ENCODE results near the gene POU4F1. TPM values are rescaled to one million over a fixed set of nuclear protein-coding genes. Genes with fewer than 3 reads are reported as not detected.

Gene POU4F1
- polyA plus RNA-seq, 1 donor: 0.48 TPM

- no peaks in the 10 kb centered on the region for H3K9me3 ChIP-seq (ENCODE audit: control insufficient read depth, low read depth, low read length)
- 60% methylated on average over 1 of the region's 2 CpGs for WGBS (ENCODE audit: insufficient coverage, low lambda C conversion rate)
These were observed 22.0 kb upstream of the POU4F1 start for GRCh38 chr13:78625384-78625783.

GRCh38 chr13:78623132-78623531 is 19.8 kb upstream of the POU4F1 start:
- DNase-seq: no peak
- H3K27me3 ChIP-seq (ENCODE audit: control insufficient read depth, insufficient read depth, low read length): no peaks in the 10 kb centered on the region
- no peaks in the 10 kb centered on the region for H3K4me1 ChIP-seq (ENCODE audit: control insufficient read depth, insufficient read depth, low read length)
- H3K27ac ChIP-seq (ENCODE audit: low read length): no peak overlapping the region
- no peaks in the 10 kb centered on the region for H3K9me3 ChIP-seq (ENCODE audit: control insufficient read depth, low read depth, low read length)
- peaks cover 5% of the 10 kb centered on the region for H3K36me3 ChIP-seq (ENCODE audit: control insufficient read depth, insufficient read depth, low read length)
- 100% methylated on average over 3 of the region's 3 CpGs for WGBS (ENCODE audit: insufficient coverage, low lambda C conversion rate)
- H3K4me3 ChIP-seq (ENCODE audit: low read length): no peak overlapping the region

More at GRCh38 chr13:78625384-78625783, 22.0 kb upstream of the POU4F1 start:
- H3K36me3 ChIP-seq (ENCODE audit: control insufficient read depth, insufficient read depth, low read length): peaks cover 8% of the 10 kb centered on the region
- H3K27me3 ChIP-seq (ENCODE audit: control insufficient read depth, insufficient read depth, low read length): no peaks in the 10 kb centered on the region
- DNase-seq: no peak
- no peak overlapping the region for H3K4me3 ChIP-seq (ENCODE audit: low read length)
- peaks cover under 1% of the 10 kb centered on the region for H3K4me1 ChIP-seq (ENCODE audit: control insufficient read depth, insufficient read depth, low read length)
- H3K27ac ChIP-seq (ENCODE audit: low read length): no peak overlapping the region

GRCh38 chr13:78620936-78621470 is 17.7 kb upstream of the POU4F1 start:
- DNase-seq: no peak
- no peak overlapping the region for H3K27ac ChIP-seq (ENCODE audit: low read length)
- no peaks in the 10 kb centered on the region for H3K9me3 ChIP-seq (ENCODE audit: control insufficient read depth, low read depth, low read length)
- no peak overlapping the region for H3K4me3 ChIP-seq (ENCODE audit: low read length)
- H3K27me3 ChIP-seq (ENCODE audit: control insufficient read depth, insufficient read depth, low read length): no peaks in the 10 kb centered on the region
- H3K4me1 ChIP-seq (ENCODE audit: control insufficient read depth, insufficient read depth, low read length): no peaks in the 10 kb centered on the region
- H3K36me3 ChIP-seq (ENCODE audit: control insufficient read depth, insufficient read depth, low read length): peaks cover 13% of the 10 kb centered on the region
- WGBS (ENCODE audit: insufficient coverage, low lambda C conversion rate): no CpG with 5 or more reads among the region's 2 CpGs

- no peaks in the 10 kb centered on the region for H3K27me3 ChIP-seq (ENCODE audit: control insufficient read depth, insufficient read depth, low read length)
- no peaks in the 10 kb centered on the region for H3K9me3 ChIP-seq (ENCODE audit: control insufficient read depth, low read depth, low read length)
- H3K27ac ChIP-seq (ENCODE audit: low read length): no peak overlapping the region
- H3K4me3 ChIP-seq (ENCODE audit: low read length): no peak overlapping the region
- no CpG with 5 or more reads among the region's 1 CpG for WGBS (ENCODE audit: insufficient coverage, low lambda C conversion rate)
- peaks cover 17% of the 10 kb centered on the region for H3K36me3 ChIP-seq (ENCODE audit: control insufficient read depth, insufficient read depth, low read length)
- DNase-seq: no peak
- H3K4me1 ChIP-seq (ENCODE audit: control insufficient read depth, insufficient read depth, low read length): no peaks in the 10 kb centered on the region
These were observed 15.1 kb upstream of the POU4F1 start for GRCh38 chr13:78618411-78618810.

- Histone ChIP-seq H3K4me1 (ENCODE audit: control insufficient read depth, insufficient read depth, low read length) (peaks cover 12% of the 10 kb centered on the region), H3K36me3 (ENCODE audit: control insufficient read depth, insufficient read depth, low read length) (peaks cover 7% of the 10 kb centered on the region), H3K27me3 (ENCODE audit: control insufficient read depth, insufficient read depth, low read length) (peaks cover 57% of the 10 kb centered on the region), H3K4me3 (ENCODE audit: low read length) (no peak overlapping the region), H3K9me3 (ENCODE audit: control insufficient read depth, low read depth, low read length) (peaks cover 19% of the 10 kb centered on the region), H3K27ac (ENCODE audit: low read length) (no peak overlapping the region)
- DNase-seq: no peak
- no CpG with 5 or more reads among the region's 3 CpGs for WGBS (ENCODE audit: insufficient coverage, low lambda C conversion rate)
These were observed 7.7 kb upstream of the POU4F1 start for GRCh38 chr13:78611040-78611439.

GRCh38 chr13:78610381-78610883 is 7.1 kb upstream of the POU4F1 start:
- 80% methylated on average over 1 of the region's 4 CpGs for WGBS (ENCODE audit: insufficient coverage, low lambda C conversion rate)
- Histone ChIP-seq H3K27ac (ENCODE audit: low read length) (no peak overlapping the region), H3K9me3 (ENCODE audit: control insufficient read depth, low read depth, low read length) (peaks cover 19% of the 10 kb centered on the region), H3K36me3 (ENCODE audit: control insufficient read depth, insufficient read depth, low read length) (peaks cover 1% of the 10 kb centered on the region), H3K27me3 (ENCODE audit: control insufficient read depth, insufficient read depth, low read length) (peaks cover 63% of the 10 kb centered on the region), H3K4me3 (ENCODE audit: low read length) (no peak overlapping the region), H3K4me1 (ENCODE audit: control insufficient read depth, insufficient read depth, low read length) (peaks cover 12% of the 10 kb centered on the region)
- no peak for DNase-seq

- no CpG with 5 or more reads among the region's 33 CpGs for WGBS (ENCODE audit: insufficient coverage, low lambda C conversion rate)
These were observed 6.3 kb upstream of the POU4F1 start for GRCh38 chr13:78609464-78610205.

GRCh38 chr13:78608688-78609463 is 5.5 kb upstream of the POU4F1 start:
- 0% methylated on average over 3 of the region's 54 CpGs for WGBS (ENCODE audit: insufficient coverage, low lambda C conversion rate)
- no peak for DNase-seq
- H3K27ac ChIP-seq (ENCODE audit: low read length): no peak overlapping the region
- peaks cover 21% of the 10 kb centered on the region for H3K4me1 ChIP-seq (ENCODE audit: control insufficient read depth, insufficient read depth, low read length)
- H3K4me3 ChIP-seq (ENCODE audit: low read length): peak overlapping the region; percentile 23
- H3K9me3 ChIP-seq (ENCODE audit: control insufficient read depth, low read depth, low read length): peaks cover 19% of the 10 kb centered on the region
- no peaks in the 10 kb centered on the region for H3K36me3 ChIP-seq (ENCODE audit: control insufficient read depth, insufficient read depth, low read length)
- peaks cover 79% of the 10 kb centered on the region for H3K27me3 ChIP-seq (ENCODE audit: control insufficient read depth, insufficient read depth, low read length)

More at GRCh38 chr13:78609464-78610205, 6.3 kb upstream of the POU4F1 start:
- Histone ChIP-seq H3K4me1 (ENCODE audit: control insufficient read depth, insufficient read depth, low read length) (peaks cover 16% of the 10 kb centered on the region), H3K36me3 (ENCODE audit: control insufficient read depth, insufficient read depth, low read length) (no peaks in the 10 kb centered on the region), H3K9me3 (ENCODE audit: control insufficient read depth, low read depth, low read length) (peaks cover 19% of the 10 kb centered on the region), H3K27me3 (ENCODE audit: control insufficient read depth, insufficient read depth, low read length) (peaks cover 71% of the 10 kb centered on the region), H3K27ac (ENCODE audit: low read length) (no peak overlapping the region), H3K4me3 (ENCODE audit: low read length) (peak overlapping the region; percentile 23)
- no peak for DNase-seq

GRCh38 chr13:78608252-78608687 is 4.9 kb upstream of the POU4F1 start:
- no peak overlapping the region for H3K4me3 ChIP-seq (ENCODE audit: low read length)
- DNase-seq: no peak
- H3K27me3 ChIP-seq (ENCODE audit: control insufficient read depth, insufficient read depth, low read length): peaks cover 85% of the 10 kb centered on the region
- WGBS (ENCODE audit: insufficient coverage, low lambda C conversion rate): no CpG with 5 or more reads among the region's 15 CpGs
- H3K4me1 ChIP-seq (ENCODE audit: control insufficient read depth, insufficient read depth, low read length): peaks cover 24% of the 10 kb centered on the region
- H3K9me3 ChIP-seq (ENCODE audit: control insufficient read depth, low read depth, low read length): peaks cover 19% of the 10 kb centered on the region
- H3K27ac ChIP-seq (ENCODE audit: low read length): no peak overlapping the region
- no peaks in the 10 kb centered on the region for H3K36me3 ChIP-seq (ENCODE audit: control insufficient read depth, insufficient read depth, low read length)
